Lower leg skin (tissue), 3 donors: ENCODE measurements around the gene PSMC3IP.

Source experiments
- CTCF ChIP-seq, 3 donors: fragments of 450-650 bp; IDR thresholded peaks; one replicate each; pipeline ENCODE4 v1.5.1; 2016; ENCODE audit warnings: antibody characterized with exemption in 3 of 3, mild to moderate bottlenecking in 3 of 3, moderate library complexity in 2 of 3
- POLR2A ChIP-seq, 2 donors: fragments of 450-650 bp; IDR thresholded peaks; one replicate each; pipeline ENCODE4 v1.6.1; 2016 to 2017; ENCODE audit warnings: antibody characterized with exemption in 2 of 2, mild to moderate bottlenecking in 1 of 2, moderate library complexity in 1 of 2

- TF ChIP-seq CTCF (IDR thresholded peaks at IDR 0.05), result no peak
- TF ChIP-seq POLR2A (IDR thresholded peaks at IDR 0.05), result no peak
These were observed 42.1 kb downstream of the PSMC3IP start for GRCh38 chr17:42535155-42536047.
